DOHH2 (cell line): Measurements from ENCODE around the gene ADCY10.

Source experiments
- H3F3A ChIP-seq: fragments of 200-600 bp; sonication (generic), shearing (Covaris generic); 2 replicates; pipeline ENCODE4 v1.6.0; 2016; ENCODE audit warnings: antibody characterized with exemption, mild to moderate bottlenecking; ENCODE audit not compliant: control insufficient read depth, insufficient read depth
- H3K27ac ChIP-seq: fragments of 200-600 bp; sonication (generic); 2 replicates; pipeline ENCODE4 v1.5.1; 2014; ENCODE audit warnings: low read depth, mild to moderate bottlenecking, low read length, moderate library complexity
- H3K27me3 ChIP-seq: fragments of 200-600 bp; sonication (generic); 2 replicates; pipeline ENCODE4 v1.6.1; 2014; ENCODE audit warnings: mild to moderate bottlenecking, low read length, mixed read lengths; ENCODE audit not compliant: control insufficient read depth
- H3K36me3 ChIP-seq: fragments of 200-600 bp; sonication (generic); 2 replicates; pipeline ENCODE4 v1.6.1; 2014; ENCODE audit warnings: mild to moderate bottlenecking, low read length, moderate library complexity, mixed read lengths; ENCODE audit not compliant: control insufficient read depth
- H3K4me1 ChIP-seq: fragments of 200-600 bp; sonication (generic); 2 replicates; pipeline ENCODE4 v1.6.1; 2014; ENCODE audit warnings: mild to moderate bottlenecking, low read length, mixed read lengths; ENCODE audit not compliant: control insufficient read depth
- H3K4me2 ChIP-seq: fragments of 200-600 bp; sonication (generic); 2 replicates; pipeline ENCODE4 v1.6.0; 2014; ENCODE audit warnings: mild to moderate bottlenecking, low read length, moderate library complexity
- H3K4me3 ChIP-seq: fragments of 200-600 bp; sonication (generic); 2 replicates; pipeline ENCODE4 v1.5.1; 2014; ENCODE audit warnings: mild to moderate bottlenecking, low read length, mixed read lengths
- H3K79me2 ChIP-seq: fragments of 200-600 bp; sonication (generic); 2 replicates; pipeline ENCODE4 v1.6.1; 2014; ENCODE audit warnings: mild to moderate bottlenecking, low read length, mixed read lengths; ENCODE audit not compliant: control insufficient read depth
- H3K9me2 ChIP-seq: fragments of 200-600 bp; sonication (generic); replicated peaks from 2 replicates; pipeline ENCODE4 v1.6.1; 2014; ENCODE audit warnings: mild to moderate bottlenecking, low read length, mixed read lengths; ENCODE audit not compliant: control insufficient read depth
- H3K9me3 ChIP-seq: fragments of 200-600 bp; sonication (generic); 2 replicates; pipeline ENCODE4 v1.6.1; 2014; ENCODE audit warnings: antibody characterized with exemption, low read length, mixed read lengths; ENCODE audit not compliant: control insufficient read depth, insufficient read depth
- H4K20me1 ChIP-seq: fragments of 200-600 bp; sonication (generic); 2 replicates; pipeline ENCODE4 v1.6.0; 2014; ENCODE audit warnings: low read depth, mild to moderate bottlenecking, antibody characterized with exemption, low read length, moderate library complexity; ENCODE audit not compliant: control insufficient read depth, insufficient read depth
- EZH2phosphoT487 ChIP-seq: fragments of 200-600 bp; sonication (generic); IDR thresholded peaks from 2 replicates; pipeline ENCODE4 v1.6.1; 2017; ENCODE audit warnings: borderline replicate concordance, mild to moderate bottlenecking, antibody characterized with exemption, low read length, moderate library complexity, mixed read lengths
- TF ChIP-seq, protein P1 (sequence below): fragments of 200-600 bp; sonication (generic); IDR thresholded peaks from one replicate; pipeline ENCODE4 v1.5.1; 2014; ENCODE audit warnings: antibody characterized with exemption, mild to moderate bottlenecking, low read depth, low read length; ENCODE audit not compliant: poor library complexity, severe bottlenecking

Gene ADCY10

DNA sequence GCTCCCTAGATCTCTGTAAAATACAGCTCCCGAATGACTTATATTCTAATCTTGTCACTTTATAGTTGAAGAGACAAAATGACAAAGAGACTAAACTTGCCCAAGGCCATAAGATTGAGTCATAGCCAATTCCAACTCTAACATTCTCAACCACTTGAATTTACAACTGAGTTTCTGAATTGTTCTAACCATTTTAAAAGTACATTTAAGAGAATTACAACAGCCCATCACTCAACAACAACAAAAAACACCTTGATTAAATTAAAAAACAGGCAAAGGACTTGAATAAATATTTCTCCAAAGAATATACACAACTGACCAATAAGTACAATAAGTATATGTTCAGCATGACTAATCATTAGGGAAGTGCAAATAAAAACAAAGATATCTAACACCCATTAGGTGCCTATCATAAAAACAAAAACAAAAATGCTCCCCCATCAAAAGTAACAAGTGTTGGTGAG is 8.7 kb upstream of the ADCY10 start:
- Histone ChIP-seq H4K20me1 (no peaks in the 10 kb centered on the region), H3K27me3 (no peaks in the 10 kb centered on the region), H3F3A (no peaks in the 10 kb centered on the region), H3K9me3 (no peaks in the 10 kb centered on the region), H3K27ac (no peak overlapping the region), H3K79me2 (peaks cover 25% of the 10 kb centered on the region), H3K4me3 (no peak overlapping the region), H3K36me3 (peaks cover 28% of the 10 kb centered on the region), H3K4me1 (peaks cover 52% of the 10 kb centered on the region), H3K4me2 (no peak overlapping the region), H3K9me2 (no peaks in the 10 kb centered on the region)
- no peak for TF ChIP-seq EZH2phosphoT487
- TF ChIP-seq, protein P1, sequence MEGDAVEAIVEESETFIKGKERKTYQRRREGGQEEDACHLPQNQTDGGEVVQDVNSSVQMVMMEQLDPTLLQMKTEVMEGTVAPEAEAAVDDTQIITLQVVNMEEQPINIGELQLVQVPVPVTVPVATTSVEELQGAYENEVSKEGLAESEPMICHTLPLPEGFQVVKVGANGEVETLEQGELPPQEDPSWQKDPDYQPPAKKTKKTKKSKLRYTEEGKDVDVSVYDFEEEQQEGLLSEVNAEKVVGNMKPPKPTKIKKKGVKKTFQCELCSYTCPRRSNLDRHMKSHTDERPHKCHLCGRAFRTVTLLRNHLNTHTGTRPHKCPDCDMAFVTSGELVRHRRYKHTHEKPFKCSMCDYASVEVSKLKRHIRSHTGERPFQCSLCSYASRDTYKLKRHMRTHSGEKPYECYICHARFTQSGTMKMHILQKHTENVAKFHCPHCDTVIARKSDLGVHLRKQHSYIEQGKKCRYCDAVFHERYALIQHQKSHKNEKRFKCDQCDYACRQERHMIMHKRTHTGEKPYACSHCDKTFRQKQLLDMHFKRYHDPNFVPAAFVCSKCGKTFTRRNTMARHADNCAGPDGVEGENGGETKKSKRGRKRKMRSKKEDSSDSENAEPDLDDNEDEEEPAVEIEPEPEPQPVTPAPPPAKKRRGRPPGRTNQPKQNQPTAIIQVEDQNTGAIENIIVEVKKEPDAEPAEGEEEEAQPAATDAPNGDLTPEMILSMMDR, result no peak

DNA sequence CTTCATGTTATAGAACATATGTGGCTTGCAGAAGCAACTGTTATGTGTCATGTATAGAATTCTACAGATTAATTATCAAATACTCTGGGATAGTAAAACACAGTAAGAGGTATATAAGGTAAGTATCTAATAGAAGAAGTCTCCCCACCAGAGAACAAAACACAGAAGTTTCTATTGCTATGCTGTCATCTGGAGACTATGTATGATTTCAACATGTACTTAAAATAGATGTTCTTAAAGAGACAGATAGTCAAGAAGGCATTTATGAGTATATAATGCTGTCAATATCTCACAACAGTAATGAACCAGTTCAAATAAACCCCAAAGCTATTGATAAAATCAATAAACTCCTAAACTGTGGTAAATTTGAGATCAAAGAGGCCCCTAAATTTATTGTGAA is 8.1 kb upstream of the ADCY10 start:
- no peak overlapping the region for H3K27ac ChIP-seq
- peaks cover 46% of the 10 kb centered on the region for H3K4me1 ChIP-seq
- no peaks in the 10 kb centered on the region for H3K9me3 ChIP-seq
- H3K9me2 ChIP-seq, result no peaks in the 10 kb centered on the region
- H3K27me3 ChIP-seq, result no peaks in the 10 kb centered on the region
- TF ChIP-seq, protein P1, result no peak
- TF ChIP-seq EZH2phosphoT487, result no peak
- peaks cover 18% of the 10 kb centered on the region for H3K79me2 ChIP-seq
- no peaks in the 10 kb centered on the region for H3F3A ChIP-seq
- no peaks in the 10 kb centered on the region for H4K20me1 ChIP-seq
- peaks cover 34% of the 10 kb centered on the region for H3K36me3 ChIP-seq
- H3K4me3 ChIP-seq, result no peak overlapping the region
- no peak overlapping the region for H3K4me2 ChIP-seq

DNA sequence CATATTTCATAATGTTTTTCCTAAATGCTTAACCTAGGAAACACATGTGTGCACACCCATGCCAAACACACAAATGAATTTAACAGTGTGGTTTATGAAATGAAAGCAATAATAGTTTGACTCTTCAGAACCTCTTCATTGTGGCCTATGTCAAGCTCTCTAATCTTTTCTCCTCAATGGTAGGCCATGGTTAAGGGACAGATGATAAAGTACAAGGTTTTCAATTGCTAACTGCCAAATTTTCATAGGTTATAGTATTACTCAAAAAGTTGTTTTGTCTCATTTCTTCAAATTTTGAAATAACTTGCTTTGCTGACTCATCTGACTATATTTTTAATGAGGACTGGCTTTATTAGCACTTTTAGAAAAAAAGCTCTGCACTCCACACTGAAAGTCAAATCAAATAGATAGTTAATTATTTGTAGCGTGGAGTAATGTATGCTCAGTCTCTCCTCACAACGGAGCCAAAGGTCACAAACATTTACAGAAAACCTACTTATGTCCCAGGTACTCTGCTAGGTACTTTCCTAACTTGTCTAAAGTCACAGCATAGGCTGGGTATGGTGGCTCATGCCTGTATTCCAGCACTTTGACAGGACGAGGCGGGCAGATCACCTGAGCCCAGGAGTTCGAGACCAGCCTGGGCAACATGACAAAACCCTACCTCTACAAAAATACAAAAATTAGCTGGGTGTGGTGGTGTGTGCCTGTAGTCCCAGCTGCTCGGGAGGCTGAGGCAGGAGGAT is 3.0 kb upstream of the ADCY10 start:
- Histone ChIP-seq H3K4me2 (no peak overlapping the region), H3K27ac (no peak overlapping the region), H3K79me2 (no peaks in the 10 kb centered on the region), H3F3A (no peaks in the 10 kb centered on the region), H3K9me2 (no peaks in the 10 kb centered on the region), H3K4me1 (peaks cover 1% of the 10 kb centered on the region), H3K4me3 (no peak overlapping the region), H3K9me3 (no peaks in the 10 kb centered on the region), H3K27me3 (no peaks in the 10 kb centered on the region), H3K36me3 (peaks cover 29% of the 10 kb centered on the region), H4K20me1 (no peaks in the 10 kb centered on the region)
- TF ChIP-seq, protein P1, result no peak
- TF ChIP-seq EZH2phosphoT487, result no peak
